ENCODE data around the gene ACKR3.

ACKR3 gene

DNA sequence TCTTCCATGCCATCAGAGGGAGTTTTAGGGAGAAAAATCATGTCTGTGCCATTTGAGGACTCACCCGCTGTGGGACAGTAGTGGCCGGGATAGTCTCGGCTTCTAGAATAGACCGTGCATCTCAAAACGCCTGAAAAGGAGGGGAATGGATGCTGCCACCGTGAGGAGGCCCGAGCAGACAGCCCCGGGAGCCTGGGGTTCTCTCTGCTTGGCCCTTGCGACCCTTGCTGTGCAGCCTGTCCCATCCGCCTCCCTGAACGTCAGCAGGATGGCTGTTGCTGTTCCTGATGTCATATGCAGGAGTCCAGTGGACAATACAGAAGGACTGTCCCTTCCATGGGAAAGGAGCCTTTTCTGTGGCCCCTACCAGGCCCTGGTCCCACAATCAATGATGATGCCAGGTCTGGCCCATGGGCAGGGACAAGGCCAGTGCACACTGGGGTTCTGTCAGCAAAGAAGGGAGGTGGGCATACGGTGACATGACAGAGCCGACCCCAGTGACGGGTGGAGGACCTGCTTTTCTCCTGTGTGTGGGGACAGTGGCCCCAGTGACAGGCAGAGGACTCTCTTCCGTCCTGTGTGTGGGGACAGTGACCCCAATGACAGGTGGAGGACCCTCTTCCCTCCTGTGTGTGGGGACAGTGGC is 58.8 kb downstream of the ACKR3 start:
- no peak for DNase-seq (ENCODE audit: low read depth in 3 of 3, low spot score in 1 of 3)

DNA sequence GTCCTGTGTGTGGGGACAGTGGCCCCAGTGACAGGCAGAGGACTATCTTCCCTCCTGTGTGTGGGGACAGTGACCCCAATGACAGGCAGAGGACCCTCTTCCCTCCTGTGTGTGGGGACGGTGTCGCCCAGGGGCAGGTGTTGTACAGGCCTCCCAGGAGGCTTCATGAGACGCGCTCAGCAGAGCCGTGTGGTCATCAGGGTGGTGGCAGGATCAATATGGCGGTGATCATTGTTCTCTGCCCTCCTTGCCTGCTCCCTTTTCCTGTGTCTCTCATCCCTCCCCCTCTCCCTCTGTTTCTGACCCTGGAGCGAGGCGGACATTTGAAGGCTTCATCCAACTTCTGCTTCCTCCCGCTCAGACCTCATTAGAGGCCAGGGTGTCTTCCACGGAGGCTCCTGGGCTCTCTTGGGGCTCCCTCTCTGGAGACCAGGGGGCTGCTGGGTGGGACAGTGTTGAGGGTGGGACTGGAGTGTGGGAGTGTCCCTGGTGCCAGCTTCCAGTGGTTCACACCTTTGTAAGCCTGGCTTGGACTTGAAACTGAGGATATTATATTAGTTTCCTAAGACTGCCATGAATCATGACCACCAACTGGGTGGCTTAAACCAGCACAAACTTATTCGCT is 59.5 kb downstream of the ACKR3 start:
- no peak for DNase-seq (ENCODE audit: low read depth in 3 of 3, low spot score in 1 of 3)

DNA sequence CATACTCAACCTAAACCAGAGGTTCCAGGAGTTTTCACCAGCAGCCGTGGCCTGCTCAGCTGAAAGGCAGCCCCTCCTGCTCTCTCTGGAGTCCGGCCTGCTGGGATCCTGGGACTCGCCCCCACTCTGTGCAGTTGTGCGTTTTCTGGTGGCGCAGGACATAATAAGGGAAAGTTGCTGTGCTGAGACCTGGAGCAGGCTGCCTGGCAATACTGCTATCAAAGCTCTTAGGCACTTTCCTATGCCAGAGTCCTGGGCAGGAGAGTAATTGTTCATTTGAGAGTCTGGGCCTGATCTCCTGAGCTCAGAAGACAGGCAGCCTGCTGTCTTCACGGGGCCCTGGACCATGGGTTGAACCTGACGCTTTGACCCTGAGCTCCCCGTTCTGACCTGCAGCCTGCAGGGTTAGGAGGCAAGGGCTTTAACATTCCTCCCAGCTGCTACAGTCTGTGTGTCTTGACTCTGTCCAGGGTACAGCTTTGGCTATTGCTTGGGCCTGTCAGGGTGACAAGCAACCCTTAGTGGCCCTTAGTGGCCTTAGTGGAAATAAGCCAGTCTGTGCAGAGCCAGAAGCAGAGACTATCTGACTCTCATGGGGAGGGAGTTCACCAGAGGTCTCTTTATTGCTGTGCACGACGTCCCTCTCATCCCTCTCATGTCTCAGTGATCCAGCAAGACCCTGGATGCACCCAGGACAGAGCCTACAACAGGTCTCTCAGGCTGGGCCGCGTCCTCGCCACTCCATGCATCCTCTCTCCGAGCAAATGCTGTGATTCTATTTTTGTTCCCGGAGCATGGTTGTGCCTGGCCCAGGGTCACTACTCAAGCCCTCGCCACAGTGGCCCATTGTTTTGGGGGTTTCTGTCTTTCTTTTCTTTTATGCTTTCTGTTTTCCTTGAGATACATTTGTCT is 60.6 kb downstream of the ACKR3 start:
- no peak for DNase-seq (ENCODE audit: low read depth in 3 of 3, low spot score in 1 of 3)

DNA sequence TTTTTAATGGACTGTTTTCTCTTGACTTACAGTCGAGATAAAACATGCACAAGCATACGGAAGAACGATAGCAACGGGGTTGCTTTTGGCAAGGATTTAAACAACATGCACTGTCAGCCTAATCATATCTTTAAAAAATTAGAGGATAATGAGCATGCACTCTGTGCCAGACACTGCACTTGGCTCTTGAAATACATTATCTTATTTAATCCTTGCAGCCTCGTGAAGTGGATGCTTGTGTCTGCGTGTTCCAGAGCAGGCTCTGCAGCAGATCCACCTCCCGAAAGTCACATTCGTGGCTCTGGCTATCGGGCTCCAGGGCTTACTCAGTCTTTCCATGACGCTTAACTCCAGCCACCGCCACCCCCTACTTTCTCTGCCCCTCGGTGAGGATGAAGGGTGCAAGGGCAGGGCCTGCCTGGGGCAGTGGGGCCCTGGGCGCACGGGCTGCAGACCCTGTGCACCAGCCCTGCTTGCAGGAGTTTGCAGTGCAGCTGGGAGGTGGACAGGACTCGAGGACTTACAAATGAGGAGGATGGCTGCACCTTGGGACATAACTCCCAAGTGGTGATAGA is 61.7 kb downstream of the ACKR3 start:
- DNase-seq (ENCODE audit: low read depth in 3 of 3, low spot score in 1 of 3), result no peak

DNA sequence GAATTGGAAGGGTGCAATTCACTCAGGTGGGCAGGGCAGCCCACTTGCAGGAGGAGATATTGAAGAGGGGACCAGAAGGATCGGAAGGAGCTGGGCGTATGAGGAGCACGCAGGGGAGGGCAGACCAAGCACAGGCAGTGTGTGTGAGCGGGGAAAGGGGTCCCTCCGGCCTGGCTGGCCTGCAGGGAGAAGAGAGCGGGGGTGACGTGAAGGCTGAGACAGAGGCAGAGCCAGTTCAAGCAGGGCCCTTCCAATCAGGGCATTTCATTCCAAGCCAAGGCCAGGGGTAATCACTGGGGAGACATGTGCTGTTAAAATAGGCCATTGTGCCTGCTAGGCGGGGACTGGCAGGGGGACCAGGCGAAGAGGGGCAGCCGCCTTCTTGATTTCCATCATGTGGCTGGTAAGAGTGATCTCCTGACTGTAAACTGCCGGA is 62.2 kb downstream of the ACKR3 start:
- no peak for DNase-seq (ENCODE audit: low read depth in 3 of 3, low spot score in 1 of 3)
